HTERT RPE-1 (cell line): ENCODE measurements around the gene CACUL1.
"Not testable (repeated sequence)": the region's sequence is repeated elsewhere in the genome, so short reads cannot be mapped to it uniquely, and the experiment has no call there.

ENCODE experiments used
- in situ Hi-C: fragments of 300-500 bp; cut with MboI; formaldehyde crosslinking; loops from 4 replicates; pipeline ENCODE4 v1.14.3; 2020; ENCODE audit warnings: low sequenced_read_pairs

The CACUL1 gene

GRCh38 chr10:118754556-118755423, at the start of gene CACUL1:
Gene CACUL1, minus strand, starts transcription at chr10:118754970. Its CDS starts 208 bp downstream, at chr10:118754762.
- in situ Hi-C loops, result no loop called here

- in situ Hi-C loops, result no loop called here
These were observed 49.5 kb upstream of the CACUL1 start for GRCh38 chr10:118804262-118804773.

- in situ Hi-C loops, result no loop called here
These were observed 47.5 kb upstream of the CACUL1 start for GRCh38 chr10:118802126-118802793.

- in situ Hi-C loops, result no loop called here
These were observed 46.1 kb upstream of the CACUL1 start for GRCh38 chr10:118800920-118801319.

- in situ Hi-C loops, result no loop called here
These were observed 45.0 kb upstream of the CACUL1 start for GRCh38 chr10:118799777-118800176.

- in situ Hi-C loops, result no loop called here
These were observed 43.5 kb upstream of the CACUL1 start for GRCh38 chr10:118798231-118798662.

- in situ Hi-C loops, result not testable (repeated sequence)
These were observed 40.2 kb upstream of the CACUL1 start for GRCh38 chr10:118794971-118795370.

GRCh38 chr10:118793545-118793944, 38.8 kb upstream of the CACUL1 start:
- in situ Hi-C loops, result no loop called here

- in situ Hi-C loops, result no loop called here
These were observed 37.8 kb upstream of the CACUL1 start for GRCh38 chr10:118792526-118792925.

GRCh38 chr10:118790058-118790457, 35.3 kb upstream of the CACUL1 start:
- in situ Hi-C loops, result no loop called here

GRCh38 chr10:118785551-118785950, 30.8 kb upstream of the CACUL1 start:
- in situ Hi-C loops, result no loop called here

- in situ Hi-C loops, result no loop called here
These were observed 29.2 kb upstream of the CACUL1 start for GRCh38 chr10:118783776-118784545.

- in situ Hi-C loops, result not testable (repeated sequence)
These were observed 28.2 kb upstream of the CACUL1 start for GRCh38 chr10:118782916-118783465.

GRCh38 chr10:118781541-118781940, 26.8 kb upstream of the CACUL1 start:
- in situ Hi-C loops, result no loop called here

GRCh38 chr10:118778727-118779126, 24.0 kb upstream of the CACUL1 start:
- in situ Hi-C loops, result no loop called here

GRCh38 chr10:118776960-118777359, 22.2 kb upstream of the CACUL1 start:
- in situ Hi-C loops, result no loop called here

GRCh38 chr10:118776033-118776432, 21.3 kb upstream of the CACUL1 start:
- in situ Hi-C loops, result no loop called here

GRCh38 chr10:118775478-118775877, 20.7 kb upstream of the CACUL1 start:
- in situ Hi-C loops, result no loop called here

GRCh38 chr10:118773041-118773440, 18.3 kb upstream of the CACUL1 start:
- in situ Hi-C loops, result no loop called here

GRCh38 chr10:118771976-118772375, 17.2 kb upstream of the CACUL1 start:
- in situ Hi-C loops, result no loop called here
